Activated CD4-positive, alpha-beta T cell treated with anti-CD3 and anti-CD28 coated beads for 1 hour (primary cell): Measurements from ENCODE around the gene PCDHA3.
"Not testable (repeated sequence)": the region's sequence is repeated elsewhere in the genome, so short reads cannot be mapped to it uniquely, and the experiment has no call there.

ENCODE experiments used
- DNase-seq: peaks from one replicate; pipeline ENCODE4 v3.0.0-alpha.2; 2020

Gene PCDHA3

DNA sequence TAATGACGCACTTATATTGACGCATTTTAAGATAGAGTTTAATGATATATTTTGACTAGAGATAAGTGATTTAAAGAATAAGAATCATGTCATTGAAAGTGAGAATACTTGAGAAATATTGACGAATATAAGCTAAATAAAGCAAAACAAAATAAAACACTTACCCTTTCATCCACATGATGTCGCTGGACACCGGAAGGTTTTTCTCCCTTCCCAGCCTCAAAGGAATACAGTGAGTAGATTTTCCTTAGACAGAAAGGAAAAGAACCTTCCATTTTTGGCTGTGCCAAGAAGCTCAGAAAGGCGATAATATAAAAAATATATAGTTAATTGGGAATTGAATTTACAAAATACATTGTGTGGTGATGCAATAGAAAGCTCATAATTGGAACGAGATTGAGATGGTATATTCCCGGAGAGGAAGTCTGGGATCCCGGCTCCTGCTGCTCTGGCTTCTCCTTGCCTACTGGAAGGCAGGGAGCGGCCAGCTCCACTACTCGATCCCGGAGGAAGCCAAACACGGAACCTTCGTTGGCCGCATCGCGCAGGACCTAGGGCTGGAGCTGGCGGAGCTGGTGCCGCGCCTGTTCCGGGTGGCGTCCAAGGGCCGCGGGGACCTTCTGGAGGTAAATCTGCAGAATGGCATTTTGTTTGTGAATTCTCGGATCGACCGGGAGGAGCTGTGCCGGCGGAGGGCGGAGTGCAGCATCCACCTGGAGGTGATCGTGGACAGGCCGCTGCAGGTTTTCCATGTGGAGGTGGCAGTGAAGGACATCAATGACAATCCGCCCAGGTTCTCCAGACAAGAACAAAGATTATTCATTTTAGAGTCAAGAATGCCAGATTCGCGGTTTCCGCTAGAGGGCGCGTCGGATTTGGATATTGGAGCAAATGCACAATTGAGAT lies 20.8 kb downstream of the PCDHA3 start, which contains the start of gene PCDHA5:
Gene PCDHA5, plus strand, starts transcription at position 239 of the 906 bp plus-strand sequence.
- DNase-seq, result no peak

DNA sequence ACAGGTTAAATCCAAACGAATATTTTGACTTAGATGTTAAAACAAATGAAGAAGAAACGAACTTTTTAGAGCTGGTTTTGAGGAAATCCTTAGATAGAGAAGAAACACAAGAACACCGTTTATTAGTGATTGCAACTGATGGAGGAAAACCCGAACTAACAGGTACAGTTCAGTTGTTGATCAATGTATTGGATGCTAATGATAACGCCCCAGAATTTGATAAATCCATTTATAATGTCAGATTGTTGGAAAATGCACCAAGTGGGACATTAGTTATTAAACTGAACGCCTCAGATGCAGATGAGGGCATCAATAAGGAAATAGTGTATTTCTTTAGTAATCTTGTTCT lies 21.4 kb downstream of the PCDHA3 start:
- DNase-seq, result no peak

DNA sequence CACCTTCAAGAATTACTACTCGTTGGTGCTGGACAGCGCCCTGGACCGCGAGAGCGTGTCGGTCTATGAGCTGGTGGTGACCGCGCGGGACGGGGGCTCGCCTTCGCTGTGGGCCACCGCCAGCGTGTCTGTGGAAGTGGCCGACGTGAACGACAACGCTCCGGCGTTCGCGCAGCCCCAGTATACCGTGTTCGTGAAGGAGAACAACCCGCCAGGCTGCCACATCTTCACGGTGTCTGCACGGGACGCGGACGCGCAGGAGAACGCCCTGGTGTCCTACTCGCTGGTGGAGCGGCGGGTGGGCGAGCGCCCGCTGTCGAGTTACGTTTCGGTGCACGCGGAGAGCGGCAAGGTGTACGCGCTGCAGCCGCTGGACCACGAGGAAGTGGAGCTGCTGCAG lies 22.1 kb downstream of the PCDHA3 start:
- DNase-seq, result not testable (repeated sequence)

DNA sequence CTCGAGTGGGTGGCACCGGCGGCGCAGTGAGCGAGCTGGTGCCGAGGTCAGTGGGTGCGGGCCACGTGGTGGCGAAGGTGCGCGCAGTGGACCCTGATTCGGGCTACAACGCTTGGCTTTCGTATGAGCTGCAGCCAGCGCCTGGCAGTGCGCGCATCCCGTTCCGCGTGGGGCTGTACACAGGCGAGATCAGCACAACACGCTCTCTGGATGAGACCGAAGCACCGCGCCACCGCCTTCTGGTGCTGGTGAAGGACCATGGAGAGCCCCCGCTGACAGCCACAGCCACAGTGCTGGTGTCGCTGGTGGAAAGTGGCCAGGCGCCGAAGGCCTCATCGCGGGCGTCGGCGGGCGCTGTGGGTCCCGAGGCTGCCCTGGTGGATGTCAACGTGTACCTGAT lies 22.6 kb downstream of the PCDHA3 start:
- DNase-seq, result no peak

DNA sequence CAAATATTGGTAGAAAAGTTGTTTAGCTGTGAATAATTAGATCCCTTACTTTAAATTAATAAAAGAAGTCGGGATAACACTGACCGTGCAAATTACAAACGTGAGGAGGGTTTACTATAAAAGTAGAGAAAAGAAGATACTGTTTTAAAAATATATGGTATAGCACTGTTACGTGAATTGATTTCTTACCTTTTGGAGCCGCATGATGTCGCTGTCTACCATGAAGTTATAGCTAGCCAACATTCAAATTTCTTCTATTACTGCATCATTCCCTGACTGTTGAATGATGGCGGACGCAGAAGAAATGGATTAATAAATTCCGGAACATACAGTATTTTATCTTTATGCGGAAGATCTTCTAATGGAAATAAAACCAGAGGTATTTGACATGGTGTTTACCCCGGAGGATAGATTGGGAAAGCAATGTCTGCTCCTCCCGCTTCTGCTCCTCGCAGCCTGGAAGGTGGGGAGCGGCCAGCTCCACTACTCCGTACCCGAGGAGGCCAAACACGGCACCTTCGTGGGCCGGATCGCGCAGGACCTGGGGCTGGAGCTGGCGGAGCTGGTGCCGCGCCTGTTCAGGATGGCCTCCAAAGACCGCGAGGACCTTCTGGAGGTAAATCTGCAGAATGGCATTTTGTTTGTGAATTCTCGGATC lies 27.0 kb downstream of the PCDHA3 start, which contains the start of gene PCDHA6:
Gene PCDHA6, plus strand, starts transcription at position 257 of the 658 bp plus-strand sequence. Its CDS starts 132 bp downstream, at position 389.
- no peak for DNase-seq

DNA sequence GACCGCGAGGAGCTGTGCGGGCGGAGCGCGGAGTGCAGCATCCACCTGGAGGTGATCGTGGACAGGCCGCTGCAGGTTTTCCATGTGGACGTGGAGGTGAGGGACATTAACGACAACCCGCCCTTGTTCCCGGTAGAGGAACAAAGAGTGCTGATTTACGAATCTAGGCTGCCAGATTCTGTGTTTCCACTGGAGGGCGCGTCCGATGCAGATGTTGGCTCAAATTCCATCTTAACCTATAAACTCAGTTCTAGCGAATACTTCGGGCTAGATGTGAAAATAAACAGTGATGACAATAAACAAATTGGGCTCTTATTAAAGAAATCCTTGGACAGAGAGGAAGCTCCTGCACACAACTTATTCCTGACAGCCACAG lies 27.5 kb downstream of the PCDHA3 start:
- no peak for DNase-seq

DNA sequence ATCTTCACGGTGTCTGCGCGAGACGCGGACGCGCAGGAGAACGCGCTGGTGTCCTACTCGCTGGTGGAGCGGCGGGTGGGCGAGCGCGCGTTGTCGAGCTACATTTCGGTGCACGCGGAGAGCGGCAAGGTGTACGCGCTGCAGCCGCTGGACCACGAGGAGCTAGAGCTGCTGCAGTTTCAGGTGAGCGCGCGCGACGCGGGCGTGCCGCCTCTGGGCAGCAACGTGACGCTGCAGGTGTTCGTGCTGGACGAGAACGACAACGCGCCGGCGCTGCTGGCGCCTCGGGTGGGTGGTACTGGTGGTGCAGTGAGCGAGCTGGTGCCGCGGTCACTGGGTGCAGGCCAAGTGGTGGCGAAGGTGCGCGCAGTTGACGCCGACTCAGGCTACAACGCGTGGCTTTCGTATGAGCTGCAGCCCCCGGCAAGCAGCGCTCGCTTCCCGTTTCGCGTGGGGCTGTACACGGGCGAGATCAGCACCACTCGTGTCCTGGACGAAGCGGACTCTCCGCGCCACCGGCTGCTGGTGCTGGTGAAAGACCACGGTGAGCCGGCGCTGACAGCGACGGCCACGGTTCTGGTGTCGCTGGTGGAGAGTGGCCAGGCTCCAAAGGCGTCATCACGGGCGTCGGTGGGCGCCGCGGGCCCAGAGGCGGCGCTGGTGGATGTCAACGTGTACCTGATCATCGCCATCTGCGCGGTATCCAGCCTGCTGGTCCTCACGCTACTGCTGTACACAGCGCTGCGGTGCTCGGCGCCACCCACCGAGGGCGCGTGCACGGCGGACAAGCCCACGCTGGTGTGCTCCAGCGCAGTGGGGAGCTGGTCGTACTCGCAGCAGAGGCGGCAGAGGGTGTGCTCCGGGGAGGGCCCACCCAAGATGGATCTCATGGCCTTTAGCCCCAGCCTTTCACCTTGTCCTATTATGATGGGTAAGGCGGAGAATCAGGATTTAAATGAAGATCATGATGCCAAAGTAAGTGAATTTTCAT lies 28.9 kb downstream of the PCDHA3 start:
- not testable (repeated sequence) for DNase-seq

DNA sequence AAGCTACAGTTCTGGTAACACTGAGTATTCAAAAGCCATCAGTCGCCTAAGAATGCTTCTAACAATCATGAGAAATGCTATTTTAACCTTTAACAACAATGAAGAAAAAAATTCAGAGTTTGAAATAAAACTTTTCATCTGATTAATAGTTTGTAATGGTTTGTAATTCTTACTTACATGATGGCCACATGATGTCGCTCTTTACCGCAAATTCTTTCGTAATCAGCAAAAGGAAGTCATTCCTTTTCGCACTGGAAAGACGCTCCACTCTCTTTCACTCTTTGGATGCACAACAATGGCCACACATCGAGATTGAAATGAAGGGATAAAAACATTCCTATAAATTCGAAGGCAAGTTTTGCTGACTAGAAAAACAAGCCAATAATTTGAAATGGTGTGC lies 33.1 kb downstream of the PCDHA3 start, which contains the start of gene PCDHA7:
Gene PCDHA7, plus strand, starts transcription at position 277 of the 400 bp plus-strand sequence. Its CDS starts 115 bp downstream, at position 392.
- DNase-seq, result no peak

DNA sequence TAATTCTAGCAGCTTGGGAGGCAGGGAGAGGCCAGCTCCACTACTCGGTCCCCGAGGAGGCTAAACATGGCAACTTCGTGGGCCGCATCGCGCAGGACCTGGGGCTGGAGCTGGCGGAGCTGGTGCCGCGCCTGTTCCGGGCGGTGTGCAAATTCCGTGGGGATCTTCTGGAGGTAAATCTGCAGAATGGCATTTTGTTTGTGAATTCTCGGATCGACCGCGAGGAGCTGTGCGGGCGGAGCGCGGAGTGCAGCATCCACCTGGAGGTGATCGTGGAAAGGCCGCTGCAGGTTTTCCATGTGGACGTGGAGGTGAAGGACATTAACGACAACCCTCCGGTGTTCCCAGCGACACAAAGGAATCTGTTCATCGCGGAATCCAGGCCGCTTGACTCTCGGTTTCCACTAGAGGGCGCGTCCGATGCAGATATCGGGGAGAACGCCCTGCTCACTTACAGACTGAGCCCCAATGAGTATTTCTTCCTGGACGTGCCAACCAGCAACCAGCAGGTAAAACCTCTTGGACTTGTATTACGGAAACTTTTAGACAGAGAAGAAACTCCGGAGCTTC lies 33.7 kb downstream of the PCDHA3 start:
- DNase-seq, result not testable (repeated sequence)

DNA sequence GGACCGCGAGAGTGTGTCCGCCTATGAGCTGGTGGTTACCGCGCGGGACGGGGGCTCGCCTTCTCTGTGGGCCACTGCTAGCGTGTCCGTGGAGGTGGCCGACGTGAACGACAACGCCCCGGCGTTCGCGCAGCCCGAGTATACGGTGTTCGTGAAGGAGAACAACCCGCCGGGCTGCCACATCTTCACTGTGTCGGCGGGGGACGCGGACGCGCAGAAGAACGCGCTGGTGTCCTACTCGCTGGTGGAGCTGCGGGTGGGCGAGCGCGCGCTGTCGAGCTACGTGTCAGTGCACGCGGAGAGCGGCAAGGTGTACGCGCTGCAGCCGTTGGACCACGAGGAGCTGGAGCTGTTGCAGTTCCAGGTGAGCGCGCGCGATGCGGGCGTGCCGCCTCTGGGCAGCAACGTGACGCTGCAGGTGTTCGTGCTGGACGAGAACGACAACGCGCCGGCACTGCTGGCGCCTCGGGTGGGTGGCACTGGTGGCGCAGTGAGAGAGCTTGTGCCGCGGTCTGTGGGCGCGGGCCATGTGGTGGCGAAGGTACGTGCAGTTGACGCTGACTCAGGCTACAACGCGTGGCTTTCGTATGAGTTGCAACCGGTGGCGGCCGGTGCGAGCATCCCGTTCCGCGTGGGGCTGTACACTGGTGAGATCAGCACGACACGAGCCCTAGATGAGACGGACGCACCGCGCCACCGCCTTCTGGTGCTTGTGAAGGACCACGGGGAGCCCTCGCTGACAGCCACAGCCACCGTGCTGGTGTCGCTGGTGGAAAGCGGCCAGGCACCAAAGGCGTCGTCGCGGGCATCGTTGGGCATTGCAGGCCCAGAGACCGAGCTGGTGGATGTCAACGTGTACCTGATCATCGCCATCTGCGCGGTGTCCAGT lies 35.0 kb downstream of the PCDHA3 start:
- DNase-seq, result no peak

DNA sequence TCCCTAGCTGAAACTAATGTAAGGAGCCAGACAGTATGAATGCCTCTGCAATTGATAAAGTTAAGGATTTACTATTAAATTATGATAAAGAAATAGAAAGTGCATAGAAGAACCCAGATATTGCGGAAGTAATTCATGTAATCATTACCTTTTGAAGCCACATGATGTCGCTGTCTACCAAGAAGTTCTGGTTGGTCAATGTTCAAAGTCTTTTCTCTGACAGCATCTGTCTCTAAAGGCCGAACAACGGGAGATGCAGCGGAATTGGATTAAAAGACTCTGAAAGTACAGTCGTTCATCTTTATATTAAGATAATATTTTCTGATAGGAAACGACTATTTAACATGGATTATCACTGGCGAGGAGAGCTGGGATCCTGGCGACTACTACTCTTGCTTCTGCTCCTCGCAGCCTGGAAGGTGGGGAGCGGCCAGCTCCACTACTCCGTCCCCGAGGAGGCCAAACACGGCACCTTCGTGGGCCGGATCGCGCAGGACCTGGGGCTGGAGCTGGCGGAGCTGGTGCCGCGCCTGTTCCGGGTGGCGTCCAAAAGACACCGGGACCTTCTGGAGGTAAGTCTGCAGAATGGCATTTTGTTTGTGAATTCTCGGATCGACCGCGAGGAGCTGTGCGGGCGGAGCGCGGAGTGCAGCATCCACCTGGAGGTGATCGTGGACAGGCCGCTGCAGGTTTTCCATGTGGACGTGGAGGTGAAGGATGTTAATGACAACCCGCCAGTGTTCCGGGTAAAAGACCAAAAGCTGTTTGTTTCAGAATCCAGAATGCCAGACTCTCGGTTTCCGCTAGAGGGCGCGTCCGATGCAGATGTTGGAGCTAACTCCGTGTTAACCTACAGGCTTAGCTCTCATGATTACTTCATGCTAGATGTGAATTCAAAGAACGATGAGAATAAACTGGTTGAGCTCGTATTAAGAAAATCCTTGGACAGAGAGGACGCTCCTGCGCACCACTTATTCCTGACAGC lies 40.4 kb downstream of the PCDHA3 start, which contains the start of gene PCDHA8:
Gene PCDHA8, plus strand, starts transcription at position 210 of the 985 bp plus-strand sequence. Its CDS starts 135 bp downstream, at position 345.
- DNase-seq, result no peak

DNA sequence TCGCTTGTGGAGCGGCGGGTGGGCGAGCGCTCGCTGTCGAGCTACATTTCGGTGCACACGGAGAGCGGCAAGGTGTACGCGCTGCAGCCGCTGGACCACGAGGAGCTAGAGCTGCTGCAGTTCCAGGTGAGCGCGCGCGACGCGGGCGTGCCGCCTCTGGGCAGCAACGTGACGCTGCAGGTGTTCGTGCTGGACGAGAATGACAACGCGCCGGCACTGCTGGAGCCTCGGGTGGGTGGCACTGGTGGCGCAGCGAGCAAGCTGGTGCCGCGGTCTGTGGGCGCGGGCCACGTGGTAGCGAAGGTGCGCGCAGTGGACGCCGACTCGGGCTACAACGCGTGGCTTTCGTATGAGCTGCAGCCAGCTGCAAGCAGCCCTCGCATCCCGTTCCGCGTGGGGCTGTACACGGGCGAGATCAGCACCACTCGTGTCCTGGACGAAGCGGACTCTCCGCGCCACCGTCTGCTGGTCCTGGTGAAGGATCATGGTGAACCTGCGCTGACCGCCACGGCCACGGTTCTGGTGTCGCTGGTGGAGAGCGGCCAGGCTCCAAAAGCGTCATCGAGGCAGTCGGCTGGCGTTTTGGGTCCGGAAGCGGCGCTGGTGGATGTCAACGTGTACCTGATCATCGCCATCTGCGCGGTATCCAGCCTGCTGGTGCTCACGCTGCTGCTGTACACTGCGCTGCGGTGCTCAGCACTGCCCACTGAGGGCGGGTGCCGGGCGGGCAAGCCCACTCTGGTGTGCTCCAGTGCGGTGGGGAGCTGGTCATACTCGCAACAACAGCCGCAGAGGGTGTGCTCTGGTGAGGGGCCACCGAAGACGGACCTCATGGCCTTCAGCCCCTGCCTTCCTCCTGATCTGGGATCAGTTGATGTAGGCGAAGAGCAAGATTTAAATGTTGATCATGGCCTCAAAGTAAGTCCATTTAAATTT lies 42.2 kb downstream of the PCDHA3 start:
- DNase-seq, result no peak

DNA sequence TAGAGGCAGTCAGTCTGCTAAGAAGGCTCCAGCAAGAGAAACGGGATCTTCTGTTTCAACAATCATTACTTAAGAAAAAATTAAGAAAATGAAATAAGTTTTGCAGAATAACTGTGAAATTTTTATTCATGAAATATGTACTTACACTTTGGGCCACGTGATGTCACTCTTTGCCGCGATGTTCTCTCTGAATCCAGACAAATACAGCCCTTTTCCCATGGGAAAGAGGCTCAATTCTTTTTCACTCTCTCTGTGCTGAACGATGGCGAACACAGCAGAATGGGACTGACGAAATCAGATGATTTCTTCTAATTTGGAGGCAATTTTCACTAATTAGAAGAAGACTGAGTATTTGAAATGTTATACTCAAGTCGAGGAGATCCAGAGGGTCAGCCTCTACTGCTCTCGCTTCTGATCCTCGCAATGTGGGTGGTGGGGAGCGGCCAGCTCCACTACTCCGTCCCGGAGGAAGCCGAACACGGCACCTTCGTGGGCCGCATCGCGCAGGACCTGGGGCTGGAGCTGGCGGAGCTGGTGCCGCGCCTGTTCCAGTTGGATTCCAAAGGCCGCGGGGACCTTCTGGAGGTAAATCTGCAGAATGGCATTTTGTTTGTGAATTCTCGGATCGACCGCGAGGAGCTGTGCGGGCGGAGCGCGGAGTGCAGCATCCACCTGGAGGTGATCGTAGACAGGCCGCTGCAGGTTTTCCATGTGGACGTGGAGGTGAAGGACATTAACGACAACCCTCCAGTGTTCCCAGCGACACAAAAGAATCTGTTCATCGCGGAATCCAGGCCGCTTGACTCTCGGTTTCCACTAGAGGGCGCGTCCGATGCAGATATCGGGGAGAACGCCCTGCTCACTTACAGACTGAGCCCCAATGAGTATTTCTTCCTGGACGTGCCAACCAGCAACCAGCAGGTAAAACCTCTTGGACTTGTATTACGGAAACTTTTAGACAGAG lies 47.6 kb downstream of the PCDHA3 start, which contains the start of gene PCDHA9:
Gene PCDHA9, plus strand, starts transcription at position 244 of the 964 bp plus-strand sequence. Its CDS starts 114 bp downstream, at position 358.
- not testable (repeated sequence) for DNase-seq

DNA sequence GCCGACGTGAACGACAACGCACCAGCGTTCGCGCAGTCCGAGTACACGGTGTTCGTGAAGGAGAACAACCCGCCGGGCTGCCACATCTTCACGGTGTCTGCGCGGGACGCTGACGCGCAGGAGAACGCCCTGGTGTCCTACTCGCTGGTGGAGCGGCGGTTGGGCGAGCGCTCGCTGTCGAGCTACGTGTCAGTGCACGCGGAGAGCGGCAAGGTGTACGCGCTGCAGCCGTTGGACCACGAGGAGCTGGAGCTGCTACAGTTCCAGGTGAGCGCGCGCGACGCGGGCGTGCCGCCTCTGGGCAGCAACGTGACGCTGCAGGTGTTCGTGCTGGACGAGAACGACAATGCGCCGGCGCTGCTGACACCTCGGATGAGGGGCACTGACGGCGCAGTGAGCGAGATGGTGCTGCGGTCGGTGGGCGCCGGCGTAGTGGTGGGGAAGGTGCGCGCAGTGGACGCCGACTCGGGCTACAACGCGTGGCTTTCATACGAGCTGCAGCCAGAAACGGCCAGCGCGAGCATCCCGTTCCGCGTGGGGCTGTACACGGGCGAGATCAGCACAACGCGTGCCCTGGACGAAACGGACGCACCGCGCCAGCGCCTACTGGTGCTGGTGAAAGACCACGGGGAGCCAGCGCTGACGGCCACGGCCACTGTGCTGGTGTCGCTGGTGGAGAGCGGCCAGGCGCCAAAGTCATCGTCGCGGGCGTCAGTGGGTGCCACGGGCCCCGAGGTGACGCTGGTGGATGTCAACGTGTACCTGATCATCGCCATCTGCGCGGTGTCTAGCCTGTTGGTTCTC lies 49.2 kb downstream of the PCDHA3 start:
- DNase-seq, result not testable (repeated sequence)
